ENCODE data around the gene MAP3K4. TPM values are rescaled to one million over a fixed set of nuclear protein-coding genes. Genes with fewer than 3 reads are reported as not detected.
"Not testable (repeated sequence)": the region's sequence is repeated elsewhere in the genome, so short reads cannot be mapped to it uniquely, and the experiment has no call there.

MAP3K4 gene
- total RNA-seq, 1 experiment from 2014 or later: 37.1 TPM

DNA sequence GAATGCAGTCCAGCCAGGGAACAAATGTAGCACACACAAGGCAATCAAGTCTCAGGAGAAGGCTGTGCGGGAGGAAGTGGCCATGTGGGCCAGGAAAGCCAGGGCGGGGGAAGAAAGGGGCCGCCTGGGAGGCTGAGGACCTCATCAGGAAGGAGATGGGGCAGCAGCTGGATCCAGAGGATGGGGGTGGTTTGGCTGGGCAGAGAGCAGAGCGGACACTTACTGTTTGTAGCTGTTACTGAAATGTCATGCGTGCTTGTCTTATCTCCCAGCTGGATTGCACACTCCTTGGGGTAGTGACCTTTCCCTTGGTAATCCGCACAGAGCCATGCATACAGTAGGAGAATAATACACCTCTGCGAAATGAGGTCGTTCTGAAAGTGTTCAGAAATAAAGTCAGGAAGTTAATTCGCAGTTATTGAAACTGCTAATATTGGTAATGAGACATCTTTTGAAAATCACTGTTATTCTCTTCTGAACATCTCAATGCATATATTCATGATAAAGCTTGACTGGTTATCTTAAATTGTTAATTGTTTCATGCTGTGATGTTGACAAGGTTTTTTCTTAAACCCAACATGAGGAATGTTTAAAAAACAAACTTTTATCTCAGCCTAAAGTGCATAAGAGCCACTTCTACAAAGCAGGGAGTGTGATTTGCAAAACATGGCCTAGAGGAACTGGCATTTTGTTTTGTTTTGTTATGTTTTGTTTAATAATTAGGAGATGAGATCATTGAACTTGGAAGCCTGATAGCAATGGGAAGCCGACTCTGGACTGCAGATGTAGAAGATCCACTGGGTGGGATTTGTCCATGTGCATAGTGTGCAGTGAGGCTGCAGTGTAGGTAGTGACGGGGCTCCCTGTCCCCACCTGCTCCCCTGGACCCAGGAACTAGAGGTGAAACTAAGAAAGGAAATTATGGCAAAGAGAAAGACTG, 18.0 kb upstream of the MAP3K4 start:
- no peak overlapping the region for H3K27ac ChIP-seq (ENCODE audit: low read depth, low read length, poor library complexity, severe bottlenecking)
- no TSS peak for BruUV-seq (replicated peaks)
- TF ChIP-seq EZH2 (IDR thresholded peaks at IDR 0.05; ENCODE audit: borderline replicate concordance, low read depth, low read length, poor library complexity, severe bottlenecking): no peak
- TF ChIP-seq, protein P1, sequence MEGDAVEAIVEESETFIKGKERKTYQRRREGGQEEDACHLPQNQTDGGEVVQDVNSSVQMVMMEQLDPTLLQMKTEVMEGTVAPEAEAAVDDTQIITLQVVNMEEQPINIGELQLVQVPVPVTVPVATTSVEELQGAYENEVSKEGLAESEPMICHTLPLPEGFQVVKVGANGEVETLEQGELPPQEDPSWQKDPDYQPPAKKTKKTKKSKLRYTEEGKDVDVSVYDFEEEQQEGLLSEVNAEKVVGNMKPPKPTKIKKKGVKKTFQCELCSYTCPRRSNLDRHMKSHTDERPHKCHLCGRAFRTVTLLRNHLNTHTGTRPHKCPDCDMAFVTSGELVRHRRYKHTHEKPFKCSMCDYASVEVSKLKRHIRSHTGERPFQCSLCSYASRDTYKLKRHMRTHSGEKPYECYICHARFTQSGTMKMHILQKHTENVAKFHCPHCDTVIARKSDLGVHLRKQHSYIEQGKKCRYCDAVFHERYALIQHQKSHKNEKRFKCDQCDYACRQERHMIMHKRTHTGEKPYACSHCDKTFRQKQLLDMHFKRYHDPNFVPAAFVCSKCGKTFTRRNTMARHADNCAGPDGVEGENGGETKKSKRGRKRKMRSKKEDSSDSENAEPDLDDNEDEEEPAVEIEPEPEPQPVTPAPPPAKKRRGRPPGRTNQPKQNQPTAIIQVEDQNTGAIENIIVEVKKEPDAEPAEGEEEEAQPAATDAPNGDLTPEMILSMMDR (conservative IDR thresholded peaks at IDR 0.05; ENCODE audit: low read depth, low read length): no peak
- H3K4me3 ChIP-seq (ENCODE audit: low read depth, low read length, poor library complexity, severe bottlenecking): no peak overlapping the region
- CTCF ChIA-PET: no interaction called here
- no peaks in the 10 kb centered on the region for H3K27me3 ChIP-seq (replicated peaks; ENCODE audit: insufficient read depth, low read depth, low read length, poor library complexity)
- POLR2A ChIA-PET (ENCODE audit: low non-redundant PET): no interaction called here
- no peaks in the 10 kb centered on the region for H3K36me3 ChIP-seq (ENCODE audit: insufficient read depth, low read length, poor library complexity, severe bottlenecking)
- intact Hi-C loops (cut with micrococcal nuclease; ENCODE audit: unreplicated experiment): no loop called here
- no peaks in the 10 kb centered on the region for H3K9me3 ChIP-seq (ENCODE audit: low read depth, low read length, poor library complexity, severe bottlenecking)
- DNase-seq (ENCODE audit: low spot score): no peak
- H3K4me1 ChIP-seq (ENCODE audit: insufficient read depth, low read length, poor library complexity, severe bottlenecking): no peaks in the 10 kb centered on the region

DNA sequence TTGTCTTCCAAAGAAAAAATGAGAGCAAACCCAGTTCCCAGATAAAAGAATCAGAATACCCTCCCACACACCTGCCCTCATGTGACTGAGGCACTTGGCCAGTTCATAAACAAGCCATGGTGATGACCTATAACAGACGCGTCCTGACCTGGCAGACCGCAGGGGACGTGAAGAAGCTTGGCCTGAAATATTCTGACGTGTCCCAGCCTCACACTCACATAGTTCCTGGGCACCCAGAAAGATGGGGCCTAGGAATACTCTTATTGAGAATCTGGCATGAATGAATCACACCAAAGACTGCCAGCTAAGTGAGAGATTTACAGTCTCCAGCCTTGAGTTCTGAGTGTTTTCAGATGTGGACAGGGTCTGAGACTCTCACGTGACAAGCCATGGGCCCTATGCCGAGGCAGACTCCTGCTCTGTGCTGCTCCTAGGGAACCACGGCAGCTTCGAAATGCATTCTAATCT, 17.2 kb upstream of the MAP3K4 start:
- H3K9me3 ChIP-seq (ENCODE audit: low read depth, low read length, poor library complexity, severe bottlenecking): no peaks in the 10 kb centered on the region
- no peak overlapping the region for H3K27ac ChIP-seq (ENCODE audit: low read depth, low read length, poor library complexity, severe bottlenecking)

DNA sequence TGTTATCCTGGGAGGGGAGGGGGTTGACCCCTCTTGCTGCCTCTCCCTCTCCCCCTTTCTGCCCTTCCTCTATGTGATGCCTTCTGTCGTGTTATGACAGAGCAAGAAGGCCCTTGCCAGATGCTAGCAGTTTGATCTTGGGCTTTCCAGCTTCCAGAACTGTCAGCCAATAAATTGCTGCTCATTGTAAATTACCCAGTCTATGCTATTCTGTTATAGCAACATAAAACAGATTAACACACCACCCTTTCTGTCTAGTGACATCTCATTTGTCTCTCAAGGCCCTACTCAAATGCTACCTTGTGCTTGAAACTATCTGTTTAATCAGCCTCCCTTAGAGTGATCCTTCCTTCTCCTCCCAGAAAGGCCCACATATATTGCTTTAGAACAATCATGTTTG, 16.4 kb upstream of the MAP3K4 start:
- no TSS peak for BruUV-seq (replicated peaks)
- TF ChIP-seq, protein P1 (conservative IDR thresholded peaks at IDR 0.05; ENCODE audit: low read depth, low read length): no peak
- no peak for TF ChIP-seq EZH2 (IDR thresholded peaks at IDR 0.05; ENCODE audit: borderline replicate concordance, low read depth, low read length, poor library complexity, severe bottlenecking)
- H3K4me3 ChIP-seq (ENCODE audit: low read depth, low read length, poor library complexity, severe bottlenecking): no peak overlapping the region
- DNase-seq (ENCODE audit: low spot score): no peak
- H3K36me3 ChIP-seq (ENCODE audit: insufficient read depth, low read length, poor library complexity, severe bottlenecking): no peaks in the 10 kb centered on the region
- POLR2A ChIA-PET (ENCODE audit: low non-redundant PET): no interaction called here
- H3K27ac ChIP-seq (ENCODE audit: low read depth, low read length, poor library complexity, severe bottlenecking): no peak overlapping the region
- H3K9me3 ChIP-seq (ENCODE audit: low read depth, low read length, poor library complexity, severe bottlenecking): no peaks in the 10 kb centered on the region
- intact Hi-C loops (cut with micrococcal nuclease; ENCODE audit: unreplicated experiment): no loop called here
- H3K27me3 ChIP-seq (replicated peaks; ENCODE audit: insufficient read depth, low read depth, low read length, poor library complexity): no peaks in the 10 kb centered on the region
- CTCF ChIA-PET: no interaction called here
- no peaks in the 10 kb centered on the region for H3K4me1 ChIP-seq (ENCODE audit: insufficient read depth, low read length, poor library complexity, severe bottlenecking)

More for the DNA sequence above, 17.2 kb upstream of the MAP3K4 start:
- DNase-seq (ENCODE audit: low spot score): no peak
- H3K27me3 ChIP-seq (replicated peaks; ENCODE audit: insufficient read depth, low read depth, low read length, poor library complexity): no peaks in the 10 kb centered on the region
- CTCF ChIA-PET: no interaction called here
- no peak overlapping the region for H3K4me3 ChIP-seq (ENCODE audit: low read depth, low read length, poor library complexity, severe bottlenecking)
- BruUV-seq (replicated peaks): no TSS peak
- no peaks in the 10 kb centered on the region for H3K4me1 ChIP-seq (ENCODE audit: insufficient read depth, low read length, poor library complexity, severe bottlenecking)
- TF ChIP-seq, protein P1 (conservative IDR thresholded peaks at IDR 0.05; ENCODE audit: low read depth, low read length): no peak
- no peak for TF ChIP-seq EZH2 (IDR thresholded peaks at IDR 0.05; ENCODE audit: borderline replicate concordance, low read depth, low read length, poor library complexity, severe bottlenecking)
- POLR2A ChIA-PET (ENCODE audit: low non-redundant PET): no interaction called here
- no peaks in the 10 kb centered on the region for H3K36me3 ChIP-seq (ENCODE audit: insufficient read depth, low read length, poor library complexity, severe bottlenecking)
- intact Hi-C loops (cut with micrococcal nuclease; ENCODE audit: unreplicated experiment): no loop called here

DNA sequence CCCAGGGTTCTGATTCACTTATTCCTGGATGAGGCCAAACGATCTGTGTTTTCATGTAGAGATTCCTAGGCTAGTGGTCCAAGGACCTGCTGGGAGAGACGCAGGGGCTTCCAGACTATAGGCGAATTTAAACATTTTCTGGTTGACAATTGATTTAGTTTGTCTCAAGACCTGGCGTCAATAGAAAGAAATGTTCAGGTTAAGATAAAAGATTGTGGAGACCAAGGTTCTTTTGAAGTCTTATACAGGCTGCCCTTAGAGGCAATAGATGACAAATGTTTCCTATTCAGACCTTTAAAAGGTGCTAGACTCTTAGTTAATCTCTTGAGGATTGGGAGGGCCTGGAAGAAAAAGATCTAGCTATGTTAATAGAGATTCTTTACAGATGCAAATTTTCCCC, 15.6 kb upstream of the MAP3K4 start:
- H3K9me3 ChIP-seq (ENCODE audit: low read depth, low read length, poor library complexity, severe bottlenecking); intact Hi-C loops (cut with micrococcal nuclease; ENCODE audit: unreplicated experiment); H3K36me3 ChIP-seq (ENCODE audit: insufficient read depth, low read length, poor library complexity, severe bottlenecking); BruUV-seq (replicated peaks); DNase-seq (ENCODE audit: low spot score); POLR2A ChIA-PET (ENCODE audit: low non-redundant PET); H3K27me3 ChIP-seq (replicated peaks; ENCODE audit: insufficient read depth, low read depth, low read length, poor library complexity); H3K4me3 ChIP-seq (ENCODE audit: low read depth, low read length, poor library complexity, severe bottlenecking); H3K4me1 ChIP-seq (ENCODE audit: insufficient read depth, low read length, poor library complexity, severe bottlenecking); H3K27ac ChIP-seq (ENCODE audit: low read depth, low read length, poor library complexity, severe bottlenecking); CTCF ChIA-PET: not testable (repeated sequence)

All from A673 (cell line).